ENCODE results near the gene LPIN1. TPM values are rescaled to one million over a fixed set of nuclear protein-coding genes. Genes with fewer than 3 reads are reported as not detected.

The LPIN1 gene
- total and polyA plus RNA-seq, 8 donors: 16.4 to 47.2 (median 20.9) TPM

DNA sequence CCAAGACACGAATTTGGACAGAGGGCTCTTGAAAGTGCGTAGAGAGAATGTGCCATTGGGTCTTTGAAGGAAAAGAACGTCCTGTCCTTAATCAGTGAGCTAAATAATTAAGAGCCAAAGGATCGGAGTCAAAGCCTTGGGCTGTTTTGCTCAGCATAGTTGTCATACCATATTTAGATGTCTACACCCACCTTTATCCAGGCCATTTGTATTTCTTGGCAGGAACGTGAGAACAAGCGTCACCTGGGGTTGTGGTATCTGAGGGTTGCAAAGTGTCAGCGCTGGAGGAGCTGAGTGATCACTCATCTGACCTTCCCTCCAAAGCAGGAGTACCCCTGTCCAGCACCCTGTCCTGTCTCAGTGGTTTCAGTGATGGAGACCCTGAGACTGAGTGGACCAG, 4.5 kb downstream of the LPIN1 start:
- TF ChIP-seq, protein P1, sequence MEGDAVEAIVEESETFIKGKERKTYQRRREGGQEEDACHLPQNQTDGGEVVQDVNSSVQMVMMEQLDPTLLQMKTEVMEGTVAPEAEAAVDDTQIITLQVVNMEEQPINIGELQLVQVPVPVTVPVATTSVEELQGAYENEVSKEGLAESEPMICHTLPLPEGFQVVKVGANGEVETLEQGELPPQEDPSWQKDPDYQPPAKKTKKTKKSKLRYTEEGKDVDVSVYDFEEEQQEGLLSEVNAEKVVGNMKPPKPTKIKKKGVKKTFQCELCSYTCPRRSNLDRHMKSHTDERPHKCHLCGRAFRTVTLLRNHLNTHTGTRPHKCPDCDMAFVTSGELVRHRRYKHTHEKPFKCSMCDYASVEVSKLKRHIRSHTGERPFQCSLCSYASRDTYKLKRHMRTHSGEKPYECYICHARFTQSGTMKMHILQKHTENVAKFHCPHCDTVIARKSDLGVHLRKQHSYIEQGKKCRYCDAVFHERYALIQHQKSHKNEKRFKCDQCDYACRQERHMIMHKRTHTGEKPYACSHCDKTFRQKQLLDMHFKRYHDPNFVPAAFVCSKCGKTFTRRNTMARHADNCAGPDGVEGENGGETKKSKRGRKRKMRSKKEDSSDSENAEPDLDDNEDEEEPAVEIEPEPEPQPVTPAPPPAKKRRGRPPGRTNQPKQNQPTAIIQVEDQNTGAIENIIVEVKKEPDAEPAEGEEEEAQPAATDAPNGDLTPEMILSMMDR (IDR thresholded peaks at IDR 0.05): no peak
- Histone ChIP-seq H3K36me3 (no peaks in the 10 kb centered on the region), H3K27me3 (peaks cover 0 to 4% of the 10 kb centered on the region in 2 donors), H3K4me3 (no peak overlapping the region), H3K9me3 (no peaks in the 10 kb centered on the region), H3K27ac (no peak overlapping the region), H3K4me1 (peaks cover 25 to 79% of the 10 kb centered on the region in 2 donors)
- DNase-seq: no peak
- ATAC-seq: no peak
- intact Hi-C loops (cut with DNase I): no loop called here

DNA sequence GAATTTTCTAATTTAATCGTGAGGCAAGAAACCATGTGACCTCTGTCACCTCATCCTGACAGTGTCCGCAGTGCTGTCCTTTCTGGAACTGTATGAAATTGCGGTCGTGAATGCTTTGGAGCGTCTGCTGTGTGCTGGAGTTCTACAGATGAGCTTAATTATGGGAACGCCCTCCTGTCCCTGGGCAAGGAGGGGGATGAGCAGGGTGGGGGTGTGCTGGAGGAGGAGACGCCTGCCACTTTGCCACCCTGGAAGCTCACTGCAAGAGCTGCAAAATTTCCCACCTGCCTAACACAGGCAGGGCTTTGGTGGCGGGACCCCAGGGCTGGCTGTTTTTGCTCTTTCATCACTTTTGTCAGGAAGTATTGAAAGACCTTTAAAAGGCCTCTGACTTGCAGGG, 6.5 kb downstream of the LPIN1 start:
- TF ChIP-seq, protein P1 (IDR thresholded peaks at IDR 0.05): no peak
- Histone ChIP-seq H3K4me1 (peaks cover 19 to 70% of the 10 kb centered on the region in 2 donors), H3K9me3 (no peaks in the 10 kb centered on the region), H3K27ac (peak overlapping the region; percentile 20 to 73), H3K27me3 (no peaks in the 10 kb centered on the region), H3K36me3 (no peaks in the 10 kb centered on the region), H3K4me3 (no peak overlapping the region)
- ATAC-seq (no peak), DNase-seq (no peak)
- intact Hi-C loops (cut with DNase I): no loop called here

DNA sequence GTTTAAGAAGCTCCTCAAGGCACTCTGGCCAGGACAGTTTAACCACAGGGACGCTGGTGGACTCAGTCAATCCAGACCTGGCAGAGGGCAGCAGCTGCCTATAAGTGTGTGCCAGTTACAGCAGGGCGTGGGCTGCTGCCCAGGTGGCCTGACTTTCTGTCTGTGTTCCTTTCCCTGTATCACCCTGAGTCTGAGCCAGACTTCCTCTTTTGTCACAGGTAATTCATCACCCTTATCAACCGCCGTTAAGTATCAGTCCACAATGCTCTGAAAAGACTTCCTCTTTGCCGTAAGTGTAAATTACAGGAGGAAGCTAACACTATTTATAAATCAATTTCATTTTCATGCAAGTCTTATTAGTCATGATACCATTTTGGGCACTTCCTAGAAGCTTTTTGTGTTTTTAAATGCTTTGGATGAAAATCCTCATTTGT, 7.0 kb downstream of the LPIN1 start:
- peak; percentile 87 for ATAC-seq
- Histone ChIP-seq H3K4me3 (no peak overlapping the region), H3K27me3 (no peaks in the 10 kb centered on the region), H3K4me1 (peaks cover 17 to 68% of the 10 kb centered on the region in 2 donors), H3K9me3 (no peaks in the 10 kb centered on the region), H3K27ac (peak overlapping the region; percentile 27 to 73), H3K36me3 (no peaks in the 10 kb centered on the region)
- DNase-seq: peak in 2 of 4 donors; percentile 59 to 71
- intact Hi-C loops (cut with DNase I): no loop called here
- TF ChIP-seq, protein P1 (IDR thresholded peaks at IDR 0.05): no peak

DNA sequence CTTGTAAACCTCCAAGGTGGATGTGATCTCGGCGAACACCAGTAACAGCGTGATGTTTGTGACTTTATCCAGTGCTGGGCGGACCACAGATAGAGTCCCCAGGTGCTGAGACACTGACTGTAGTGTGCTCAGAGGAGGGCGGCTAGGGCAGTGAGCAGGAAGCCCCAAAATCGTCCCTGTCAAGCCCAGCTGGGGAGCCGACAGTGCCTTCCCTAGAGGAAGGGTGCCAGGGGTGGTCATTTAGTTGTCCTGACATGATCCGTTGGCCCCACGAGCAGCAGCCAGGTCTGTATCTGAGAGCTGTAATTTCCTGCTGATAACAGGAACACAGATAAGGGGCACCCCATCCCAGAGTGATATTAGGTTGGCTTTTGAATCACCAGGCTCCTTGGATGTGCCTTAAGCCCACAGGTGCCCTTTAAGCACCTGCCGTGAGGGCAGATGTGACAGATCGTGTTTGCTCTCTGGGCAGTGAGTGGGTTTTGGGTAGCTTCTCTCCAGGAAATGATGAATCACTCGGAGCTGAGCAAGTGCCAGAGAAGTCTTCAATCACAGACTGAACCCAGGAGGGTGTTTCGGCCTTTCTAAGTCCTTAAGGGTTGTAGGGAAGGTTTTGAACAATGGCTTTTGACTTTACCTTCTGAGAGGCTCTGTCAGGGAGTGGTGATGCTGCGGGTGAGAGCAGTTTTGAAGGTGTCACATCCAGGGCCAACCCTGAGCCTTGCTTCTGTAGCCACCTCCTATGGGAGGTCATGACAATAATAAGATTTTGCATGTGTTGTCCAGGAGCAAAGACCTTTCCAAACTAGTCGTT, 7.7 kb downstream of the LPIN1 start:
- H3K27me3 ChIP-seq: no peaks in the 10 kb centered on the region
- H3K27ac ChIP-seq: peak overlapping the region; percentile 27 to 73
- no peak overlapping the region for H3K4me3 ChIP-seq
- no peaks in the 10 kb centered on the region for H3K36me3 ChIP-seq
- ATAC-seq: peak; percentile 57
- no peaks in the 10 kb centered on the region for H3K9me3 ChIP-seq
- peaks cover 17 to 65% of the 10 kb centered on the region in 2 donors for H3K4me1 ChIP-seq
- intact Hi-C loops (cut with DNase I): no loop called here
- DNase-seq: peak in 1 of 4 donors; percentile 37
- TF ChIP-seq, protein P1 (IDR thresholded peaks at IDR 0.05): no peak

DNA sequence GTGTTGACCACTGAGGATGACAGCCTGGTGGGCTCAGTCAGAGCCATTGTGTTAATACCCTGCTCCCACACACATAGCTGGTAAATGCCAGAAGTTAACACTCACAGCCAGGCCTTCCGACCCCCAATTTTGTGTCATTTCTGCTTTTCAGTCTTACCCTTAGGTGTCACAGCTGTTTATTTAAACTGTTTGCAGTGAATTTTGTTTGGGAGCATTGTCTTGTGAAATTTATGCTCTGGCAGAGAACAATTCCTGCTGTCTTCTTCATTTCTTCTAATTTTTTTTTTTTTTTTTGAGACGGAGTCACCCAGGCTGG, 8.2 kb downstream of the LPIN1 start:
- ATAC-seq: no peak
- peak overlapping the region in 1 of 2 donors; percentile 73 for H3K27ac ChIP-seq
- intact Hi-C loops (cut with DNase I): no loop called here

More for the DNA sequence above, 8.2 kb downstream of the LPIN1 start:
- Histone ChIP-seq H3K36me3 (no peaks in the 10 kb centered on the region), H3K4me1 (peaks cover 17 to 59% of the 10 kb centered on the region in 2 donors), H3K9me3 (no peaks in the 10 kb centered on the region), H3K4me3 (no peak overlapping the region), H3K27me3 (no peaks in the 10 kb centered on the region)
- TF ChIP-seq, protein P1 (IDR thresholded peaks at IDR 0.05): no peak
- DNase-seq: no peak
